IMR-90 (cell line): ENCODE results near the gene SELP.

Experiments used
- BHLHE40 ChIP-seq: fragments of 150-350 bp; IDR thresholded peaks from 2 replicates; pipeline ENCODE4 v1.6.1; 2016; ENCODE audit warnings: mild to moderate bottlenecking, low read depth, low read length
- CEBPB ChIP-seq: IDR thresholded peaks from 2 replicates; pipeline ENCODE4 v1.6.1; 2012; ENCODE audit warnings: low read depth, low read length, improper control_type of control experiment
- CHD1 ChIP-seq: IDR thresholded peaks from 2 replicates; pipeline ENCODE4 v1.6.1; 2012; ENCODE audit warnings: low read depth, low read length, improper control_type of control experiment
- CTCF ChIP-seq: conservative IDR thresholded peaks from 2 replicates; pipeline ENCODE4 v1.5.1; 2012; ENCODE audit warnings: mild to moderate bottlenecking, low read depth, low read length, improper control_type of control experiment
- ELK1 ChIP-seq: fragments of 150-350 bp; IDR thresholded peaks from 2 replicates; pipeline ENCODE4 v1.6.1; 2016; ENCODE audit warnings: low read depth, mild to moderate bottlenecking, low read length, moderate library complexity, borderline replicate concordance
- MAZ ChIP-seq: IDR thresholded peaks from 2 replicates; pipeline ENCODE4 v1.6.1; 2012; ENCODE audit warnings: low read depth, mild to moderate bottlenecking, low read length, improper control_type of control experiment, moderate library complexity, borderline replicate concordance
- MXI1 ChIP-seq: IDR thresholded peaks from 2 replicates; pipeline ENCODE4 v1.6.1; 2012; ENCODE audit warnings: low read depth, mild to moderate bottlenecking, low read length, moderate library complexity, borderline replicate concordance
- POLR2A ChIP-seq: IDR thresholded peaks from 2 replicates; pipeline ENCODE4 v1.6.1; 2012; ENCODE audit warnings: mild to moderate bottlenecking, low read depth, low read length
- RAD21 ChIP-seq: IDR thresholded peaks from 2 replicates; pipeline ENCODE4 v1.6.1; 2012; ENCODE audit warnings: low read length, improper control_type of control experiment
- RFX5 ChIP-seq: IDR thresholded peaks from 2 replicates; pipeline ENCODE4 v1.8.0; 2012; ENCODE audit warnings: low read depth, mild to moderate bottlenecking, low read length, moderate library complexity
- SMC3 ChIP-seq: fragments of 150-350 bp; IDR thresholded peaks from 2 replicates; pipeline ENCODE4 v1.6.1; 2016; ENCODE audit warnings: low read depth, mild to moderate bottlenecking, antibody characterized with exemption, low read length, moderate library complexity
- USF2 ChIP-seq: fragments of 150-350 bp; IDR thresholded peaks from 2 replicates; pipeline ENCODE4 v1.6.1; 2017; ENCODE audit warnings: mild to moderate bottlenecking, antibody characterized with exemption, low read length, low read depth

GRCh38 chr1:169546087-169546995 is 83.6 kb downstream of the SELP start:
- TF ChIP-seq CEBPB (peak; percentile 66; the same call in 1 of the 2 replicates), CTCF (peak; percentile 82), POLR2A (no peak), BHLHE40 (peak; percentile 49; the same call in 1 of the 2 replicates), RFX5 (no peak), RAD21 (peak; percentile 79), ELK1 (no peak), MXI1 (no peak), CHD1 (no peak), USF2 (no peak), SMC3 (peak; percentile 84), MAZ (no peak)
